Neural cell (in vitro differentiated cells): ENCODE data around the gene ITGB1.

Experiments used
- CTCF ChIP-seq: fragments of 450-650 bp; IDR thresholded peaks from 2 replicates; pipeline ENCODE4 v1.5.1; 2014; ENCODE audit warnings: antibody characterized with exemption, mild to moderate bottlenecking, moderate library complexity; ENCODE audit not compliant: poor library complexity, severe bottlenecking
- EP300 ChIP-seq: fragments of 450-650 bp; conservative IDR thresholded peaks from 2 replicates; pipeline ENCODE4 v1.6.1; 2014; ENCODE audit warnings: antibody characterized with exemption, mild to moderate bottlenecking, moderate library complexity; ENCODE audit not compliant: poor library complexity, severe bottlenecking
- EZH2 ChIP-seq: fragments of 200-600, 300-800 bp; shearing (Covaris generic), sonication (generic); IDR thresholded peaks from 2 replicates; pipeline ENCODE4 v1.6.1; 2014; ENCODE audit warnings: antibody characterized with exemption, low read length, borderline replicate concordance, mild to moderate bottlenecking; ENCODE audit not compliant: insufficient read depth, poor library complexity, severe bottlenecking
- RAD21 ChIP-seq: fragments of 450-650 bp; conservative IDR thresholded peaks from 2 replicates; pipeline ENCODE4 v1.6.1; 2014; ENCODE audit warnings: antibody characterized with exemption, mild to moderate bottlenecking, moderate library complexity

GRCh38 chr10:32960022-32960421 is 2.0 kb upstream of the ITGB1 start:
- no peak for TF ChIP-seq CTCF
- TF ChIP-seq EP300: no peak
- TF ChIP-seq RAD21: no peak
- no peak for TF ChIP-seq EZH2
